Midbrain (tissue), 1 donor: ENCODE results near the gene IFT20.

Experiments used
- DNase-seq: peaks from one replicate; lab custom pipeline; 2025; lab: John Stamatoyannopoulos, UW

The IFT20 gene

DNA sequence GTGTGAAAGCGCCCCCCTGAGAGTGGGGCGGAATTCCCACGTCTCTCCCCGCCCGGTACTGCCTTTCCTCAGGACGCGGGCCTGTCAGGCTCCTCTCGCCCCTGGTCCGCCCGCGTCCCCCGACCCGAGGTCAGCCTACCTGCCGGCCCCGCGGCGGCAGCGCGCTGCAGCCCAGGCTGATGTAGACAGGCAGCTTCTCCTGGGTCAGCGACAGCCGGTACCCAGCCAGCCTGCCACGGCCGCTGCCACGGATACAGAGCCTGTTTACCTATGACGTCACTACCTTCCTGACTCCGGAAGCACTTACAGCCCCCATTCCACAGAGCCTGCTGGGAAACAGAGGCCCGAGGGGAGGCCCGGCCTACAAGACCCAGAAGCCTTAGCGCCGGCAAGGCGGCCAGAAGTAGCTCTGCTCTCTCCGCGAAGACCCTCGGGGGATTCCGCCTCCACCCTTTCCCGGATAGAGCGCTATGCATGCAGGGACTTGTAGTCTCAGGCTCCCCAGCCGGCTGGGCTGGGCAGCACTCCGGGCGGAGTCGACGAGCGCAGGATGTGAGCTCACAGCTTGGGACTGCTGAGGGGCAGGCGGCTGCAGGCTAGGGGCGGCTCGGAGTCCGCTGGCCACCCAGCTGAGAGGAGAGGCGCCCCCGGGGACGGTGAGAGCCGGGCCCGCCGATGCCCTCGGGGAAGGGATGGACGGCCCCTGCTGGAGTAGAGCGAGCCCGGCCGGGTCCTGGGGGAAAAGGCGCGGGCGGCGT is at the start of gene IFT20, which contains the start of gene TNFAIP1:
TSS of gene IFT20 (minus strand) at position 272 of the 758 bp plus-strand sequence. CDS start 3,487 bp downstream, outside the sequence.
TSS of gene TNFAIP1 (plus strand) at position 561 of the 758 bp plus-strand sequence. CDS start 3,761 bp downstream, outside the sequence.
- peak; percentile 100 for DNase-seq

- no peak for DNase-seq
These were observed 49.7 kb upstream of the IFT20 start for GRCh38 chr17:28385037-28385400.

DNA sequence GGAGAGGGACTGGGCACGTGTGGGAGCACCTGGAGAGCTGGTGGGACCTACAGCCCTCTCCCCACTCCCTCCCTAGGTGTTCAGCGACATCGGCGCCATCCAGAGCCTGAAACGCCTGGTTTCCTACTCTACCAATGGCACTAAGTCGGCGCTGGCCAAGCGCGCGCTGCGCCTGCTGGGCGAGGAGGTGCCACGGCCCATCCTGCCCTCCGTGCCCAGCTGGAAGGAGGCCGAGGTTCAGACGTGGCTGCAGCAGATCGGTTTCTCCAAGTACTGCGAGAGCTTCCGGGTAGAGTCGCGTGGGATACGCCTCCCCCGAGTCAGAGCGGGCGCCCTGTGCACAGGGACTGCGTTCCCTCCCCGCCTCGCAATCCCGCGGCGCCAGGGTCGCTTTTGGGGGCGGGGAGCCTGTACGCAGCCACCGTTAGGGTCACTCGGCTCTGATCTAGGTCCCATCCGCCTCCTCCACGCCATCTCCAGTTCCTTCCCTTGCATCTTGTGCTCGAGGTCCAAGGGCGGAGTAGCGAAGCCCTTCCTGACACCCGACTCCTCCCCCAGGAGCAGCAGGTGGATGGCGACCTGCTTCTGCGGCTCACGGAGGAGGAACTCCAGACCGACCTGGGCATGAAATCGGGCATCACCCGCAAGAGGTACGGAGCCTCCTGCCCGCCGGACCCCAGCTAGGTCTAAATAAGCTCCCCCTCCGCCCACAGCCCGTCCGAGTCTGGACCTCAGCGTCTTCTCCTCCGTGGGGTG is 49.2 kb upstream of the IFT20 start:
- DNase-seq: no peak

- DNase-seq: peak; percentile 14
These were observed 46.0 kb upstream of the IFT20 start for GRCh38 chr17:28381141-28381825.

GRCh38 chr17:28379814-28380801 is 44.8 kb upstream of the IFT20 start:
- DNase-seq: no peak

DNA sequence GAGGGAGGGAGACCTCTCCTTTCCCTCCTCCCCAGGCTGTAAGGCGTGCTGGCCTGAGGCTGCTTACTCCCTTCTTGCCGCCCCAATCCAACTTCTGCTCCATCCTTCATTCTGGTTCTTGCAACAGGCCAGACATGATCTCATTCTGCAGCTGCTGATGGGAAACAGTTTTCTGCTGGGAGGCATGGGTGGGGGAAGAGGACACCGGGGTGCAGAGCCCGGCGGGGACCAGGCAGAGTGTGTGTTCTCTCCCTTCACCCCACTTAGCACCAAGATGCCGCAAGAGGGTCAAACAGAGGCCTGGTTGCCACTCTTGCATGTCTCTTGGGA is 37.6 kb upstream of the IFT20 start:
- DNase-seq: no peak

- no peak for DNase-seq
These were observed 37.1 kb upstream of the IFT20 start for GRCh38 chr17:28372203-28372944.

DNA sequence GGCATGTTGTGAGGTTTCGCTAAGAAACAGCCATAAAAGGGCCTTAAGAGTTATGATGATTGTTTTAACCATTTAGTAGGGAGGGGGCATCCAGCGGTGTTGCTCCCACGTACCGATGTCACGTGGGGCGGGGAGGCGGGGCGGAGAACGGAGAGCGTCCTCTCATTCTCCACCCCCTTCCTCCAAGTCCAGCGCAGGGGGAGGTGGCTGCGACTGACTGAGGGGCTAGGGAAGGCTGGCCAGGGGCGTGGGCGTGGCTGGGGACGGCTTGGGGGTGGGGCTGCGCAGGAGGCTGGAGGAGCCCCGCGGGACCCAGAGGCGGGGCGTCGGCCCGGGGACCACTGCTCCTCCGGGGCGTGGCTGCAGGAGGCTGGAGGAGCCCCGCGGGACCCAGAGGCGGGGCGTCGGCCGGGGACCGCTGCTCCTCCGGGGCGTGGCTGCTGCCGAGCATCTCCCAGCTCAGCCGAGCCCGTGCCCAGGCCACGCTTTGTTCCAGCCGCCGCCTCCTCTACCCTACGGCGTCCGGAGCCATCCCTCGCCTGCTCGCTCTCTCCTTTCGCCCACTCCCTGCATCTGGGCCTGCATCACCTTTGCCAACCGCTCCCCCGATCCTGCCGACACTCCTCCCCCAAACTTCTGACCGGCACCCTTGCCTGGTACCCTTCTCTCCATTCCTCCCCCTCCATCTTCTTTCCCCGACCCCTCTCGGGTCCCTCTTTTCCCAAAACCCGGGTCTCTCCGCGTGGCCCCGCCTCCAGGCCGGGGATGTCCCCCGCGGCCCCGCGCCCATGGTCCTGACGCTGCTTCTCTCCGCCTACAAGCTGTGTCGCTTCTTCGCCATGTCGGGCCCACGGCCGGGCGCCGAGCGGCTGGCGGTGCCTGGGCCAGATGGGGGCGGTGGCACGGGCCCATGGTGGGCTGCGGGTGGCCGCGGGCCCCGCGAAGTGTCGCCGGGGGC is 36.3 kb upstream of the IFT20 start, which contains the start of gene SARM1:
TSS of gene SARM1 (plus strand) at position 450 of the 958 bp plus-strand sequence. CDS start at position 789, 339 bp downstream.
- DNase-seq: peak; percentile 77

- DNase-seq: no peak
These were observed 35.5 kb upstream of the IFT20 start for GRCh38 chr17:28370744-28371103.

GRCh38 chr17:28370035-28370743 is 34.9 kb upstream of the IFT20 start, which contains the start of gene VTN:
TSS of gene VTN (minus strand) at chr17:28370307. CDS start at chr17:28370203, 104 bp downstream.
- DNase-seq: no peak

DNA sequence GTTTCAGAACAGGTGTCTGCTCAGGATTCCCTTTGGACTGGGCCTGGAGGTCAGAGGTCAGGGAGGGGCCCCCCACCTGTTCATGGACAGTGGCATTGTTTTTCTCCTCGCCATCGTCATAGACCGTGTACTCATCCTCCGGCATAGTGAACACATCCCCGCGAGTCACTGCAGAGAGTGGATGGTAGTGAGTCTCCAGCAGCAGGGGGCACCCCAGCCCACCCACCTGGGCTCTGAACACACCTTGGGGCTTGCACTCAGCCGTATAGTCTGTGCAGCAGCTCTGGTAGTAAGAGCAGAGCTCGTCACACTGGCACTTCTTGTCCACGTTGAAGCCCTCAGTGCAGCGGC is 34.4 kb upstream of the IFT20 start:
- DNase-seq: no peak

DNA sequence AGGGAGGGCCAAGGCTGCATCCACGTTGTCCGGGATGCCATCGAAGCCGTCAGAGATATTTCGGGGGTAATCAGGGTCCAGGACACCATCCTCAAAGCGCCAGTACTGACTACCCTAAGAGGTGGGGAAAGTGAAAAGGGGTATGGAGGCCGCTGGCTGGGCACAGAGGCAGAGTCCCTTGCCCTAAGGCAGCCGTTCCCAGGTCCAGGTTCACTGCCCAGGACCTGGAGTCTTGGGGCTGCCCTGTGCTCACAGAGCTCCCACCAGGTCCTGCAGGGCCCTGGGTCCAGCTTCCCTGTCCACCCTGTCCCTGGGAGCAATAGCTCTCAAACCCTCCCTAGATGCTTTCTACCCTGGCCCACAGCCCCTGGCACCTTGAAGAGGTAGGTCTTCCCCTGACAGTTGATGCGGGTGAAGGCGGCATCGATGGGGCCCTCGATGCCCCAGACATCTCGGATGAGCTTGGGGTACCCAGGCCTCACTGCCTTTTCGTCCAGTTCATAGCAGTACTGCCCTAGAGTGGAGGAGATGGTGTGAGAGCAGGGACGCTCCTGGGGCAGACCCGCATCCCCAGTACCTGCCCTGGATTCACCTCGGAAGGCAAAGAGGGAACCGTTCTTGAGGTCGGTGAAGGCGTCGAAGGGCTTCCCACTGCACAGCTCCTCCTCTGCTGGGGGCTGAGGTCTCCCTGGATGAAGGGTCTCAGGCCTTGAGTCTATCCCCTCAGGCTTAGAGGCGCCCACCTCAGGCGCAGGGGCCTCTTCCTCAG is 33.8 kb upstream of the IFT20 start:
- DNase-seq: no peak

- DNase-seq: no peak
These were observed 33.1 kb upstream of the IFT20 start for GRCh38 chr17:28368306-28368831.

DNA sequence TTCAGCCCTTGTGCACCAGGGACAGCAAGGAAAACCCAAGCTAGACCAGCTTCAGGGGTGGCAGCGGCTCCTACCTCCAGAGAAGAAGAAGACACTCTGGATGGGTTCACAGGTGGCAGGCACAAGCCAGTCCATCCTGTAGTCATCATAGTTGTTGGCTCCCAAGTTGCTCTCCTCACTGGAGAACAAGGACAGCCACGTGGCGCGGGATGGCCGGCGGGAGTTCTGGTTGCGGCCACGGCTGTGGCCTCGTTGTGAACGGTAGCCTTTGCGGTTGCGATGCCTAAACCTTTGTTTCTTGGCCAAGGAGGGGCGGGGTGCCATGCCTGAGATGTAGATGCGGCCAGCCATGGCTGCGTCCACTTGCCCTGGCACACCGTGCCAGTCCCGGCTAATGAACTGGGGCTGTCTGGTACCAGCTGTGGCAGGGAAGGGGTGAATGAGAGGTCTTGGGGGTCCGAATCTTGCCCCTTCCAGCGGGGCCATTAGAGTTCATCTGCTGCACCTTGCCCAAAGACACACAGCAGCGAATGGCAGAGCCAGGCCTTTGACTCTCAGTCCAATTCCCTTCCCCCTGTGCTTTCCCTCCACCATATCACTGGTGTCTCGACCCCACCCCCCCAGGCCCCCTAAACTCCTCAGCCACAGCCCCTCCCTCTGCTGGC is 32.5 kb upstream of the IFT20 start:
- DNase-seq: no peak

DNA sequence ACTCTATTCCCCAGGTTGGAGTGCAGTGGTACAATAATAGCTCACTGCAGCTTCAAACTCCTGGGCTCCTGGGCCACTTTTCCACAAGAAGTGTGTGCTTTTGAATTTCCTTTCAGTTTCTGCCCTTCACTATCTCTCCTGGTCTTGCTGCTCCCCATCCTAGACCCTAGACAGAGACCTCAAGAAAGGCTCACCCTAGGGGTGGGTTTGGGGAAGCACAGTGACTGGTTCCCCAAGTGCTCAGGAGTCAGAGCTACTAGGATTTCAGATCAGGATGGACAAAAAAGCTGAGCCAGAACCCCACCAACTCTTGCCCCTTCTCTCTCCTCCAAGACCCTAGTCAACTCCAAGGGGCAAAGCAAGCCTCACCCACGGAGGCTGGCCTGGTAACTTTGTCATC is 31.3 kb upstream of the IFT20 start:
- DNase-seq: no peak

DNA sequence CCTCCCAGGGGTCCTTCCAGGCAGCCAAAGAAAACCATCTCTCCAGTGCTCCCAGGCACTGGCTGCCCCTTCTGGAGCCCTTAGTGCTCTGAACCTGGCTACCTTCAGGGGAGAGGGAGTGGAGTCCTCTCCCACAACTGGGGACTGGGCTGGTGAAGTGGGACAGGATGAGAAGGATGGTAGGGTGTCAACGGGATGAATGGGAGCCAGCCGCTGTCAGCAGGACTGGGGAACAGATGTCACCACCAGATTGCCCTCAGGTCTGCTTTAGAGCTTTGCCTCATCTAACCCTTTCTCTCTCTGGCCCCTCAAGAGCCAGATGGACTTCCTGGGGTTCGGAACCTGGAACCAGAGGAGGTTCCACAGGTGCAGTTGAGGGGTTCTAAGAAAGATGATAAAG is 30.2 kb upstream of the IFT20 start:
- no peak for DNase-seq

- no peak for DNase-seq
These were observed 29.5 kb upstream of the IFT20 start, which contains the start of gene SEBOX for GRCh38 chr17:28364665-28365363. TSS of gene SEBOX (minus strand) at chr17:28365199. CDS start at chr17:28365151, 48 bp downstream.
